HG03378 (cell line): ENCODE data around the gene ZNF546.
"Not testable (repeated sequence)": the region's sequence is repeated elsewhere in the genome, so short reads cannot be mapped to it uniquely, and the experiment has no call there.

Experiments
- ATAC-seq: cut with Tn5 transposase; IDR thresholded peaks from one replicate; pipeline ENCODE4 v1.9.1; 2021; ENCODE audit warnings: mild to moderate bottlenecking, moderate library complexity; ENCODE audit not compliant: unreplicated experiment

Gene ZNF546

GRCh38 chr19:39996811-39997637, at the start of gene ZNF546:
Gene ZNF546, plus strand, starts transcription at chr19:39997060. Its CDS starts 1,267 bp downstream, at chr19:39998327.
- ATAC-seq = peak; percentile 76

DNA sequence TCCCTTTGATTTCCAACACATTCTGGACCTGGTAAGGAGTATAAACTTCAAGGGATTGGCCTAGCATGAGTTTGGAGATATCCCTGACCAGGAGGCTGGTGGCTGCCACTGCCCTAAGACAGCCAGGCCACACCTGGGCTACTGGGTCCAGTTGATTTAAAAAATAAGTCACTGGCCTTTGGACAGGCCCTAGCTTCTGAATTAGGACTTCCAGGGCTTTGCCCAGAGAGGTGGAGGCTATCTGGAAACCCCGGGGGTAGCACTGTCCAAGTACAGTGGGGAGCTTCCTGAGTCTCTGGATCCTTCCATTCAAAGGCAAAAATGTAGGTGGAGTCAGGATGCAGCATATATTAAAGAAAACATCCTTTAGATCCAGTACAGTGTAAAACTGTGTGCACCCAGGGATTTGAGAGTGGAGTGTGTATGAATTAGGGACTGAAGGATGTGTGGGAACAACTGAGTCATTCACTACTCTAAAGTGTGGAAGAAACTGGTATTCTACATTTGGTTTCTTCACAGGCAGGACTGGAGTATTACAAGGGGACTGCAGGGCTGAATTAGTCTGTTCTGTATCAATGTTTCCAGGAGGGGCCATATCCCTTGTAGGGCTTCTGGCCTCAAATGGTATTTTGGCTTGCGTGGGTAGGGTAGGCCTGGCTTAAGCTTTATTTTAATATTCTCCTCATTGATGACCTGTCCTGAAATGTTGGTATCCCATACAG, 47.7 kb upstream of the ZNF546 start:
- ATAC-seq = no peak

GRCh38 chr19:39951065-39951650, 45.7 kb upstream of the ZNF546 start:
- no peak for ATAC-seq

GRCh38 chr19:39951686-39952085, 45.2 kb upstream of the ZNF546 start:
- no peak for ATAC-seq

- no peak for ATAC-seq
Measured at GRCh38 chr19:39953915-39954314, 42.9 kb upstream of the ZNF546 start.

- ATAC-seq = not testable (repeated sequence)
Measured at GRCh38 chr19:39957886-39958285, 39.0 kb upstream of the ZNF546 start.

- ATAC-seq = not testable (repeated sequence)
Measured at GRCh38 chr19:39958942-39959341, 37.9 kb upstream of the ZNF546 start.

GRCh38 chr19:39959407-39959806, 37.5 kb upstream of the ZNF546 start:
- not testable (repeated sequence) for ATAC-seq

DNA sequence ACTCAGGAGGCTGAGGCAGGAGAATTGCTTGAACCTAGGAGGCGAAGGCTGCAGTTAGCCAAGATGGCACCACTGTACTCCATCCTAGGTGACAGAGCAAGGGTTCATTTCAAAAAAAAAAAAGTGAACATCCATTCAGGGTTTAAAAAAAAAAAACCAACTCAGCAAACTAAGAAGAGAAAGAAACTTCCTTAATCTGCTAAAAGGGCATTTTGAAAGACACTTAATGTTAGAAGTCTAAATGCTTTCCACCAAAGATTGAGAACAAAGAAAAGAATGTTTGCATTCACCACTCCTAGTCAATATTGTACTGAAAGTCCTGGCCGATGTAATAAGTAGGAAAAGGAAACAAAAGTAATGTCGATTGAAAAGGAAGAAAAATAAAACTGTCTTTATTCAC, 33.0 kb upstream of the ZNF546 start:
- ATAC-seq = no peak

- ATAC-seq = no peak
Measured at GRCh38 chr19:39966617-39967016, 30.2 kb upstream of the ZNF546 start.

GRCh38 chr19:39967561-39967960, 29.3 kb upstream of the ZNF546 start:
- ATAC-seq = no peak

DNA sequence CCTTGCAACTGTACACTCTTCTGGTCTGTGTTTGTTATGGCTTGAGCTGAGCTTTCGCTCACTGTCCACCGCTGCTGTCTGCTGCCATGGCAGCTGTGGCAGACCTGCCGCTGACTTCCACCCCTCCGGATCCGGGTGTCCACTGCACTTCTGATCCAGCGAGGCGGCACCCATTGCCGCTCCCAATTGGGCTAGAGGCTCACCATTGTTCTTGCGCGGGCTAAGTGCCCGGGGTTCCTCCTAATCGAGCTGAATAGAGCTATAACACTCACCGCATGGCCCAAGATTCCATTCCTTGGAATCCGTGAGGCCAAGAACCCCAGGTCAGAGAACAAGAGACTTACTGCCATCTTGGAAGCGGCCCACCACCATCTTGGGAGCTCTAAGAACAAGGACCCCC, 28.1 kb upstream of the ZNF546 start:
- ATAC-seq = no peak

- ATAC-seq = no peak
Measured at GRCh38 chr19:39969266-39969665, 27.6 kb upstream of the ZNF546 start.

DNA sequence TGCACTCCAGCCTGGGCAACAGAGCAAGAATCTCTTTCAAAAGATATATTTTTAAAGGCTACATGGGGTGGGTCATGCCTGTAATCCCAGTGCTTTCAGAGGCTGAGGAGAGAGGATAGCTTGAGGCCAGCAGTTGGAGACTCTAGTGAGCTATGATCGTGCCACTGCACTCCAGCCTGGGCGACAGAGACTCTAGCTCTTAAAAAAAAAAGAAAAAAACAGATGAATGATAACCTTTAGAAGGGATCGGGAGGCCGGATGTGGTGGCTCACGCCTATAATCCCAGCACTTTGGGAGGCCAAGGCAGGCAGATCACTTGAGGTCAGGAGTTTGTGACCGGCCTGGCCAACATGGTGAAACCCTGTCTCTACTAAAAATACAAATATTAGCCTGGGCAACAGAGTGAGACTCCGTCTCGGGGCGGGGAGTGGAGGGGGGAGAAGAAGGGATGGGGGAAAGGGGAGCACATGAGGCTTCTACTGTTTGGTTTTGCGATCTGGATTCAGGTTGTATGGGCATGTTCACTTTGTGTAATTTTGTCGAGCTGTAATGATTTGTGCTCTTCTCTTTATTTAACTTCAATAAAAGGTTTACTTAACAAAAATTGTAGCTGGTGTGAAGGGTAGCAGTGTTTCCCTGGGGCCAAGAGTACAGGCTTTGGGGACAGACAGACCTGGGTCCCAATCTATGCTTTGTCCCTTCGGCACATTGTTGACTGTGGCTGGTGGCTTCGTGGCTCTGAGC, 27.0 kb upstream of the ZNF546 start:
- ATAC-seq = no peak

DNA sequence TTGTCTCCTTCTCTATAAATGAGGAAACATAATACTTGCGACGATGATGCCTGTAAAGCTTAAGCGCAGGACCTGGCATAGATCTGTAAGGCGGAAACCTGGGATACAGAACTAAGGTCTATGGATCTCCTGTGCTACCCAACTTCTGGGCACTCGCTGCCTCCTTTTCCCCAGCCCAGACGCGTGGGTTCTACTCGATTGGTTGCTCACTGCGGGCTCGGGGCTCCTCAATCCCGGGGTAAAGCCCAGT, 26.5 kb upstream of the ZNF546 start:
- peak; percentile 6 for ATAC-seq

DNA sequence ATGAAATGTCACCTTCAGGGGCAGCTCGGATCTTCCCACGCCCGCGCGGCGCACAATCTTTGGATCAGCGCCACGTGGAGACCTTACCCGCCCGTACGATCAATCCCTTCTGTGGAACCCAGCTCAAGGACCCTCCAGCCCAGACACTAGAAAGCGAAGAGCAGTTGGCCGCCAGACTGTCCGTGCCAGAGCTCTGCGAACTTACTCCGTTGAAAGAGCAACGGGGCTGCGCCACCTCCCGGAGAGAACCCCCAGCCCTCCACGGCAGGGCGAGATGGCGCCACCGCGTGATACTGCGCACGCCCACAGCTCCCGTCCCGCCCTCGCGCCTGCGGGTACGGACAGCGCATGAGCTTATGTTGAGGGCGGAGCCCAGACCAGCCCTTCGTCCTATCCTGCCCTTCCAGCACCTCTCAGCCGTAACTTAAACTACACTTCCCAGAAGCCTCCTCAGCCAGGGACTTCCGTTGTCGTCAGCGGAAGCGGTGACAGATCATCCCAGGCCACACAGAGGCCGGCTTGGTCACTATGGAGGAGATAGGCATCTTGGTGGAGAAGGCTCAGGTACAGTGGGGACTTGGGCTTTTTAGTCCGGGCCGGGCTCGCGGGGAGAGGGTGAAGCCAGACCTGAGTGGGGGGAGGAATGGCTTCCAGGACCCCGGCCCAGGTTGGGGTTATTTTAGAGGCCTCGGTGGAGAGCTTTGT, 26.0 kb upstream of the ZNF546 start, which contains the start of gene PSMC4:
Gene PSMC4, plus strand, starts transcription at position 491 of the 705 bp plus-strand sequence. Its CDS starts 38 bp downstream, at position 529.
- peak; percentile 93 for ATAC-seq

DNA sequence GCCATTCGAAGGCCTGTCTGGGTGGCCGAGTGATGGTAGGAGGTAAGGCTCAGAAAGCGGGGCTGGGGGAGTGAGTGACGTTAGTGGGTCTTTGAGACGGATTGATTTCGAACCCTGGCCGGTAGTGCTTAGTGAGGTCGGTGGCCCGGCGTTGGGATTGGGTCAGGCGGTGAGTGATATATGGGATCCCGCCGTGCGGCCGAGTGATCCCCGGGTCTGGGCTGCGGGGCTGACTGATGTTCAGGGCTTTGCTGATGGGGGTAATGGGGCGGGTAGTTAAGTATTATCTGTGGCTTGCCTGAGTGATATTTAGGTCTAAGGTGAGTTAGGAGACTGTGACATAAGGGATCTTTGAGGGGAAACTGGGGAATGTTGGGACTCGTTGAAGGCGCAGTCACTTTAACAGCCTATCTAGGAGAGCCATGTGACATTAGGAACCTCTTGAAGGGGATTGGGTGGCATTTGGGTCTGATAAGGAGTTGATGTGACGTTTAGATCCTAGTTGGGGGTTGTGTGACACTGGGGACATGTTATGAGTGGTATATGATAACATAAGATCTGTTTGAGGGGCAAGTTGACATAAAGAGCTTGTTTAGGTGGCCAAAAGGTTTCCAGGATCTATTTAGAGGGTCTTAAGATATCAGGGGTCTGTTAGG, 25.4 kb upstream of the ZNF546 start:
- no peak for ATAC-seq

GRCh38 chr19:39974377-39975155, 22.3 kb upstream of the ZNF546 start:
- ATAC-seq = no peak

DNA sequence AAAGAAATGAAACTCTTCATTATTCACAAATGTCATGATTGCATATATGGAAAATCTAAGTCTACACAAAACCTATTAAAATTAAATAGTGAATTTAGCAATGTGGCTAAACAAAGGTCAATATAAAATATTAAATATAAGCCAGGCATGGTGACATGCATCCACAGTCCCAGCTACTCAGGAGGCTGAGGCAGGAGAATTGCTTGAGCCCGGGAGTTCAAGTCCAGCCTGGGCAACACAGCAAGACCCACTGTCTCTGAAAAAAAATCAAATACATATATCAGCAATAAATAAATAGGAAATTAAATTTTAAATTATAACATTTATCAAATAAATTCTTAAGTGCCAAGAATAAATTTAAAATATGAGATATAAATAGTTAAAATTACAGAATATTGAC, 14.0 kb upstream of the ZNF546 start:
- no peak for ATAC-seq
